WTC11 (cell line): Measurements from ENCODE around the gene RIN2. TPM values are rescaled to one million over a fixed set of nuclear protein-coding genes. Genes with fewer than 3 reads are reported as not detected.

Experiments used
- ATAC-seq: fragments of 200-7000 bp; cut with Tn5 transposase; 2 replicates; pipeline ENCODE4 v1.10.0; 2021; ENCODE audit warnings: mild to moderate bottlenecking, moderate library complexity
- CTCF ChIA-PET: fragments of 300-600 bp; sonication (Branson Sonifier 250); formaldehyde crosslinking; loops from one replicate; lab custom pipeline; 2021; ENCODE audit warnings: antibody characterized with exemption; lab: Charles Lee
- POLR2A ChIA-PET: fragments of 350-600 bp; sonication (Branson Sonifier 250); formaldehyde crosslinking; loops from one replicate; lab custom pipeline; 2021; ENCODE audit warnings: antibody characterized with exemption; lab: Charles Lee
- DNase-seq: peaks from one replicate; pipeline ENCODE4 v3.0.0; 2021; ENCODE audit warnings: low spot score
- H3K27ac Mint-ChIP-seq: 2 replicates; pipeline ENCODE4 v1.8.0; 2021; ENCODE audit warnings: mixed read lengths
- H3K27me3 Mint-ChIP-seq: 2 replicates; pipeline ENCODE4 v1.8.0; 2021; ENCODE audit warnings: low read depth, mild to moderate bottlenecking, moderate library complexity, mixed read lengths
- H3K36me3 Mint-ChIP-seq: 2 replicates; pipeline ENCODE4 v1.8.0; 2021; ENCODE audit warnings: mixed read lengths
- H3K4me1 Mint-ChIP-seq: 2 replicates; pipeline ENCODE4 v1.8.0; 2022; ENCODE audit warnings: mixed read lengths
- H3K4me3 Mint-ChIP-seq: 2 replicates; pipeline ENCODE4 v1.8.0; 2021; ENCODE audit warnings: mild to moderate bottlenecking, moderate library complexity, mixed read lengths
- H3K9me3 Mint-ChIP-seq: 2 replicates; pipeline ENCODE4 v1.8.0; 2021; ENCODE audit warnings: mixed read lengths
- ATF1 ChIP-seq: sonication (generic); formaldehyde crosslinking; IDR thresholded peaks from 2 replicates; pipeline ENCODE4 v1.8.1; 2023; ENCODE audit warnings: mild to moderate bottlenecking, moderate library complexity, missing genetic modification reagents
- ESRRA ChIP-seq: sonication (generic); formaldehyde crosslinking; IDR thresholded peaks from 2 replicates; pipeline ENCODE4 v1.8.1; 2022; ENCODE audit warnings: mild to moderate bottlenecking, missing genetic modification reagents, borderline replicate concordance
- ETV6 ChIP-seq: sonication (generic); formaldehyde crosslinking; IDR thresholded peaks from 2 replicates; pipeline ENCODE4 v1.8.1; 2022; ENCODE audit warnings: mild to moderate bottlenecking, missing genetic modification reagents
- FOXP1 ChIP-seq: sonication (generic); formaldehyde crosslinking; IDR thresholded peaks from 2 replicates; pipeline ENCODE4 v1.8.0; 2022; ENCODE audit warnings: missing genetic modification reagents, mild to moderate bottlenecking, moderate library complexity, borderline replicate concordance
- GRHL2 ChIP-seq: fragments of 250-450 bp; sonication (Bioruptor Pico); IDR thresholded peaks from 2 replicates; pipeline ENCODE4 v1.8.0; 2022; ENCODE audit warnings: mild to moderate bottlenecking, moderate library complexity; ENCODE audit not compliant: insufficient replicate concordance, severe bottlenecking
- HMGA2 ChIP-seq: fragments of 250-450 bp; sonication (Bioruptor Pico); IDR thresholded peaks from 2 replicates; pipeline ENCODE4 v1.4.0; 2021; ENCODE audit warnings: mild to moderate bottlenecking, moderate library complexity
- IRF2 ChIP-seq: sonication (generic); formaldehyde crosslinking; IDR thresholded peaks from 2 replicates; pipeline ENCODE4 v1.8.0; 2022; ENCODE audit warnings: low read depth, missing genetic modification reagents, borderline replicate concordance
- NR3C1 ChIP-seq: sonication (generic); formaldehyde crosslinking; conservative IDR thresholded peaks from 2 replicates; pipeline ENCODE4 v1.8.1; 2023; ENCODE audit warnings: low read depth, mild to moderate bottlenecking, missing genetic modification reagents
- OVOL2 ChIP-seq: fragments of 250-450 bp; sonication (Bioruptor Pico); IDR thresholded peaks from 2 replicates; pipeline ENCODE4 v1.9.0; 2021; ENCODE audit warnings: mild to moderate bottlenecking, borderline replicate concordance
- SOX15 ChIP-seq: fragments of 250-450 bp; sonication (Bioruptor Pico); IDR thresholded peaks from 2 replicates; pipeline ENCODE4 v1.9.0; 2021; ENCODE audit warnings: mild to moderate bottlenecking
- ZNF138 ChIP-seq: sonication (generic); formaldehyde crosslinking; conservative IDR thresholded peaks from 2 replicates; pipeline ENCODE4 v1.8.1; 2022; ENCODE audit warnings: mild to moderate bottlenecking, moderate library complexity, missing genetic modification reagents
- ZNF263 ChIP-seq: sonication (generic); formaldehyde crosslinking; IDR thresholded peaks from 2 replicates; pipeline ENCODE4 v1.8.1; 2022; ENCODE audit warnings: low read depth, mild to moderate bottlenecking, moderate library complexity, missing genetic modification reagents
- ZNF396 ChIP-seq: fragments of 250-450 bp; sonication (Bioruptor Pico); IDR thresholded peaks from 2 replicates; pipeline ENCODE4 v1.8.0; 2021; ENCODE audit warnings: mild to moderate bottlenecking, moderate library complexity, borderline replicate concordance
- ZNF671 ChIP-seq: fragments of 250-450 bp; sonication (Bioruptor Pico); IDR thresholded peaks from 2 replicates; pipeline ENCODE4 v1.8.0; 2021; ENCODE audit warnings: mild to moderate bottlenecking
- total RNA-seq: library from RNA; stranded (reverse); gene quantifications from 3 replicates; pipeline ENCODE4 v1.2.3, GENCODE V29; 2021
- TF ChIP-seq, protein P1 (sequence below): sonication (generic); formaldehyde crosslinking; IDR thresholded peaks from 2 replicates; pipeline ENCODE4 v1.8.0; 2023; ENCODE audit warnings: missing genetic modification reagents
- TF ChIP-seq, protein P2 (sequence below): sonication (generic); formaldehyde crosslinking; IDR thresholded peaks from 2 replicates; pipeline ENCODE4 v1.8.1; 2023; ENCODE audit warnings: mild to moderate bottlenecking, moderate library complexity, missing genetic modification reagents
- TF ChIP-seq, protein P3 (sequence below): sonication (generic); formaldehyde crosslinking; IDR thresholded peaks from 2 replicates; pipeline ENCODE4 v1.8.1; 2022; ENCODE audit warnings: low read depth, missing genetic modification reagents, borderline replicate concordance
- TF ChIP-seq, protein P4 (sequence below): sonication (generic); formaldehyde crosslinking; IDR thresholded peaks from 2 replicates; pipeline ENCODE4 v1.8.0; 2022; ENCODE audit warnings: mild to moderate bottlenecking, missing genetic modification reagents
- TF ChIP-seq, protein P5 (sequence below): sonication (generic); formaldehyde crosslinking; IDR thresholded peaks from 2 replicates; pipeline ENCODE4 v1.8.1; 2023; ENCODE audit warnings: mild to moderate bottlenecking, missing genetic modification reagents, moderate library complexity
- TF ChIP-seq, protein P6 (sequence below): fragments of 250-450 bp; sonication (Bioruptor Pico); conservative IDR thresholded peaks from 2 replicates; pipeline ENCODE4 v1.9.0; 2021; ENCODE audit warnings: mild to moderate bottlenecking
- TF ChIP-seq, protein P7 (sequence below): sonication (generic); formaldehyde crosslinking; IDR thresholded peaks from 2 replicates; pipeline ENCODE4 v1.8.1; 2022; ENCODE audit warnings: mild to moderate bottlenecking, moderate library complexity, missing genetic modification reagents
- TF ChIP-seq, protein P8 (sequence below): fragments of 250-450 bp; sonication (Bioruptor Pico); IDR thresholded peaks from 2 replicates; pipeline ENCODE4 v1.9.0; 2021; ENCODE audit warnings: moderate library complexity, mild to moderate bottlenecking, inconsistent platforms, borderline replicate concordance

RIN2 gene
- total RNA-seq, 1 experiment from 2014 or later = 4.3 TPM

DNA sequence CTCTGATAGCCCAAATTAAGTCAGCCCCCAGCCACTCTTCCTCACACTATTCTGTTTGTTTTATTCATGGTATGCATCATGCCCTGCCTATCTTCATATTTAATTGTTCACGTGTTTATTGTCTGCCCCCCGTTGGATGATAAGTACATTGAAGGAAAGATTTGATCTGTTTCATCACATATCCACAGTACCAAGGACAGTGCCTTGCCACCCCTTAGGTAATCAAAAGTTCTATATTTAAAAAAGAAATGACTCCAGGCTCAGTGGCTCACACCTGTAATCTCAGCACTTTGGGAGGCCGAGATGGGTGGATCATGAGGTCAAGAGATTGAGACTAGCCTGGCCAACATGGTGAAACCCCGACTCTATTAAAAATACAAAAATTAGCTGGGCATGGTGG, 10.2 kb upstream of the RIN2 start (continued):
- TF ChIP-seq HMGA2 (CRISPR knock-in tag) (no peak), OVOL2 (CRISPR knock-in tag) (no peak), GRHL2 (CRISPR knock-in tag) (no peak)
- TF ChIP-seq, protein P1, sequence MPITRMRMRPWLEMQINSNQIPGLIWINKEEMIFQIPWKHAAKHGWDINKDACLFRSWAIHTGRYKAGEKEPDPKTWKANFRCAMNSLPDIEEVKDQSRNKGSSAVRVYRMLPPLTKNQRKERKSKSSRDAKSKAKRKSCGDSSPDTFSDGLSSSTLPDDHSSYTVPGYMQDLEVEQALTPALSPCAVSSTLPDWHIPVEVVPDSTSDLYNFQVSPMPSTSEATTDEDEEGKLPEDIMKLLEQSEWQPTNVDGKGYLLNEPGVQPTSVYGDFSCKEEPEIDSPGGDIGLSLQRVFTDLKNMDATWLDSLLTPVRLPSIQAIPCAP (CRISPR knock-in tag) = no peak

DNA sequence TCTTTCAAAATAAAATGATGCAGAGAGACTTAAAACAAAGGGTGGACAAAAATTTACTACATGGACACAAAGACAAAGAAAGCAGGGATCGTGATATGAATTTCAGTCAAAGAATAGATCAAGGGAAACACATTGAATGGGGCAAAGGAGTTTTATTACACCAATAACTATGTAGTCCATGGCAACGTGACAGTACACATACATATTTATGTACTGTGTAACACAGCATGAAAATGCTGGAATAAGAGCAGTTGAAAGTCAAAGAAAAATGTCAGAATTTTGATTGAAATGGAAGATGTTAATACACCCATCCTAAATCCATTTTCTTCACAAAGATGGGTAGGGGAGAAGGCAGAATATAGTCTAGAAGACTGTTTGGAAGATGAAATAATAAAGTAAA, 9.4 kb upstream of the RIN2 start:
- ChIA-PET CTCF (no interaction called here), POLR2A (no interaction called here)
- no peak for ATAC-seq
- Mint-ChIP-seq H3K27ac (no peak overlapping the region), H3K4me3 (no peak overlapping the region), H3K4me1 (peaks cover 11% of the 10 kb centered on the region), H3K36me3 (peaks cover 9% of the 10 kb centered on the region), H3K9me3 (peaks cover 22% of the 10 kb centered on the region), H3K27me3 (peaks cover 33% of the 10 kb centered on the region)
- DNase-seq = no peak
- TF ChIP-seq ETV6 (CRISPR knock-in tag) (no peak), SOX15 (CRISPR knock-in tag) (no peak), IRF2 (no peak), ESRRA (no peak), OVOL2 (CRISPR knock-in tag) (no peak), ATF1 (CRISPR knock-in tag) (no peak), FOXP1 (CRISPR knock-in tag) (no peak), ZNF263 (CRISPR knock-in tag) (no peak), ZNF138 (CRISPR knock-in tag) (no peak), ZNF396 (CRISPR knock-in tag) (no peak), ZNF671 (CRISPR knock-in tag) (no peak), NR3C1 (CRISPR knock-in tag) (no peak)
- TF ChIP-seq, protein P2, sequence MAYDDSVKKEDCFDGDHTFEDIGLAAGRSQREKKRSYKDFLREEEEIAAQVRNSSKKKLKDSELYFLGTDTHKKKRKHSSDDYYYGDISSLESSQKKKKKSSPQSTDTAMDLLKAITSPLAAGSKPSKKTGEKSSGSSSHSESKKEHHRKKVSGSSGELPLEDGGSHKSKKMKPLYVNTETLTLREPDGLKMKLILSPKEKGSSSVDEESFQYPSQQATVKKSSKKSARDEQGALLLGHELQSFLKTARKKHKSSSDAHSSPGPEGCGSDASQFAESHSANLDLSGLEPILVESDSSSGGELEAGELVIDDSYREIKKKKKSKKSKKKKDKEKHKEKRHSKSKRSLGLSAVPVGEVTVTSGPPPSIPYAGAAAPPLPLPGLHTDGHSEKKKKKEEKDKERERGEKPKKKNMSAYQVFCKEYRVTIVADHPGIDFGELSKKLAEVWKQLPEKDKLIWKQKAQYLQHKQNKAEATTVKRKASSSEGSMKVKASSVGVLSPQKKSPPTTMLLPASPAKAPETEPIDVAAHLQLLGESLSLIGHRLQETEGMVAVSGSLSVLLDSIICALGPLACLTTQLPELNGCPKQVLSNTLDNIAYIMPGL = no peak
- TF ChIP-seq, protein P3, sequence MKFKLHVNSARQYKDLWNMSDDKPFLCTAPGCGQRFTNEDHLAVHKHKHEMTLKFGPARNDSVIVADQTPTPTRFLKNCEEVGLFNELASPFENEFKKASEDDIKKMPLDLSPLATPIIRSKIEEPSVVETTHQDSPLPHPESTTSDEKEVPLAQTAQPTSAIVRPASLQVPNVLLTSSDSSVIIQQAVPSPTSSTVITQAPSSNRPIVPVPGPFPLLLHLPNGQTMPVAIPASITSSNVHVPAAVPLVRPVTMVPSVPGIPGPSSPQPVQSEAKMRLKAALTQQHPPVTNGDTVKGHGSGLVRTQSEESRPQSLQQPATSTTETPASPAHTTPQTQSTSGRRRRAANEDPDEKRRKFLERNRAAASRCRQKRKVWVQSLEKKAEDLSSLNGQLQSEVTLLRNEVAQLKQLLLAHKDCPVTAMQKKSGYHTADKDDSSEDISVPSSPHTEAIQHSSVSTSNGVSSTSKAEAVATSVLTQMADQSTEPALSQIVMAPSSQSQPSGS (CRISPR knock-in tag) = no peak
- TF ChIP-seq, protein P4, sequence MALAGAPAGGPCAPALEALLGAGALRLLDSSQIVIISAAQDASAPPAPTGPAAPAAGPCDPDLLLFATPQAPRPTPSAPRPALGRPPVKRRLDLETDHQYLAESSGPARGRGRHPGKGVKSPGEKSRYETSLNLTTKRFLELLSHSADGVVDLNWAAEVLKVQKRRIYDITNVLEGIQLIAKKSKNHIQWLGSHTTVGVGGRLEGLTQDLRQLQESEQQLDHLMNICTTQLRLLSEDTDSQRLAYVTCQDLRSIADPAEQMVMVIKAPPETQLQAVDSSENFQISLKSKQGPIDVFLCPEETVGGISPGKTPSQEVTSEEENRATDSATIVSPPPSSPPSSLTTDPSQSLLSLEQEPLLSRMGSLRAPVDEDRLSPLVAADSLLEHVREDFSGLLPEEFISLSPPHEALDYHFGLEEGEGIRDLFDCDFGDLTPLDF = no peak
- TF ChIP-seq, protein P5, sequence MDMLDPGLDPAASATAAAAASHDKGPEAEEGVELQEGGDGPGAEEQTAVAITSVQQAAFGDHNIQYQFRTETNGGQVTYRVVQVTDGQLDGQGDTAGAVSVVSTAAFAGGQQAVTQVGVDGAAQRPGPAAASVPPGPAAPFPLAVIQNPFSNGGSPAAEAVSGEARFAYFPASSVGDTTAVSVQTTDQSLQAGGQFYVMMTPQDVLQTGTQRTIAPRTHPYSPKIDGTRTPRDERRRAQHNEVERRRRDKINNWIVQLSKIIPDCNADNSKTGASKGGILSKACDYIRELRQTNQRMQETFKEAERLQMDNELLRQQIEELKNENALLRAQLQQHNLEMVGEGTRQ = no peak
- TF ChIP-seq, protein P6, sequence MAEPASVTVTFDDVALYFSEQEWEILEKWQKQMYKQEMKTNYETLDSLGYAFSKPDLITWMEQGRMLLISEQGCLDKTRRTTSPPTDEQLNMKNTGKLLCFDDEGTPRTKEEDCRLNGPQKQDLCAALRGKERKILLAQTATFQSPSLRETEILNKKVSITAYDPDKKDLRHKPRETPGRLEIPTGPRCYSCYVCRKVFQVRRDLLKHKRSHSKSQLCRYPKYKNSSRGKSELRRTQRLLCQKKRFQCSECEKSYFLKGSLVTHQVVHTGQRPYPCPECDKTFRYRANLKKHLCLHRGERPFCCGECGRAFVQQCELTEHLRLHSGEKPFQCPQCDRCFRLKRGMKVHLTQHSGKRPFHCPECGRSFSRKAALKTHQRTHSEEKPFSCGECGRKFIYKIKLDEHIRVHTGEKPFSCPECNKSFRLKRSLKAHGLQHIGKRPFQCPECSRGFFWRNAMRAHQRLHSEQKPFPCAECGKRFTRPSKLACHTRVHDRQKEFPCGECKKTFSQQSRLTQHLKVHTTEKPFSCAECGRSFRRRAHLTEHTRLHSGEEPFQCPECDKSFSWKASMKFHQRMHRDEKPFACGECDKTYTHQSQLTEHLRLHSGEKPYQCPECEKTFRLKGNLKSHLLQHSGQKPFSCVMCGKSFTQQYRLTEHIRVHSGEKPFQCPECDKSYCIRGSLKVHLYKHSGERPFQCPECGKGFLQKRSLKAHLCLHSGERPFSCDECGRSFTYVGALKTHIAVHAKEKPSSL = no peak
- TF ChIP-seq, protein P7, sequence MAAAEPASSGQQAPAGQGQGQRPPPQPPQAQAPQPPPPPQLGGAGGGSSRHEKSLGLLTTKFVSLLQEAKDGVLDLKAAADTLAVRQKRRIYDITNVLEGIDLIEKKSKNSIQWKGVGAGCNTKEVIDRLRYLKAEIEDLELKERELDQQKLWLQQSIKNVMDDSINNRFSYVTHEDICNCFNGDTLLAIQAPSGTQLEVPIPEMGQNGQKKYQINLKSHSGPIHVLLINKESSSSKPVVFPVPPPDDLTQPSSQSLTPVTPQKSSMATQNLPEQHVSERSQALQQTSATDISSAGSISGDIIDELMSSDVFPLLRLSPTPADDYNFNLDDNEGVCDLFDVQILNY (CRISPR knock-in tag) = no peak
- TF ChIP-seq, protein P8, sequence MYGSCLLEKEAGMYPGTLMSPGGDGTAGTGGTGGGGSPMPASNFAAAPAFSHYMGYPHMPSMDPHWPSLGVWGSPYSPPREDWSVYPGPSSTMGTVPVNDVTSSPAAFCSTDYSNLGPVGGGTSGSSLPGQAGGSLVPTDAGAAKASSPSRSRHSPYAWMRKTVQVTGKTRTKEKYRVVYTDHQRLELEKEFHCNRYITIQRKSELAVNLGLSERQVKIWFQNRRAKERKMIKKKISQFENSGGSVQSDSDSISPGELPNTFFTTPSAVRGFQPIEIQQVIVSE = no peak
